Caki2 (cell line): ENCODE data around the gene DOCK3. TPM values are rescaled to one million over a fixed set of nuclear protein-coding genes. Genes with fewer than 3 reads are reported as not detected.
"Not testable (repeated sequence)": the region's sequence is repeated elsewhere in the genome, so short reads cannot be mapped to it uniquely, and the experiment has no call there.

Experiments
- DNase-seq: peaks from one replicate; pipeline ENCODE4 v3.0.0-alpha.2; 2015; ENCODE audit warnings: low read depth
- in situ Hi-C: cut with HindIII; loops from 2 replicates; pipeline ENCODE4 v1.10.0; 2016; ENCODE audit warnings: low sequenced_read_pairs, low pct_unique_long_range_greater_than_20kb, mixed read lengths
- total RNA-seq: library from RNA; depleted of rRNA; stranded (reverse); fragments of >200 nt; shearing (Covaris generic); gene quantifications from 2 replicates; pipeline ENCODE4 v1.2.3, GENCODE V29; 2014; ENCODE audit warnings: low replicate concordance

The DOCK3 gene
- total RNA-seq, 1 experiment from 2014 or later = 0.61 TPM

GRCh38 chr3:50743643-50744042, 68.9 kb downstream of the DOCK3 start:
- in situ Hi-C loops = no loop called here
- no peak for DNase-seq

DNA sequence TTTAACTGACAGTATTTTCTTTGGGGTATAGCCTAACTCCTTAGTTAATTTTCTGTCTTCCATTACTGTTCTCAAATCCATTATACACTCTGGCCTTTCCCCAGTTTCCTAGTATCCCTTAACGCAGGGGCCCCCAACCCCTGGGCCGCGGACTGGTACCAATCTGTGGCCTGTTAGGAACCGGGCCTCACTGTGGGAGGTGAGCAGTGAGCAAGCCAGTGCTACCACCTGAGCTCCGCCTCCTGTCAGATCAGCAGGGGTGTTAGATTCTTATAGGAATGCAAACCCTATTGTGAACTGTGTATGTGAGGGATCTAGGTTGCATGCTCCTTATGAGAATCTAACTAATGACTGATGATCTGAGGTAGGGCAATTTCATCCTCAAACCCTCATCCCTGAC, 75.1 kb downstream of the DOCK3 start:
- in situ Hi-C loops = no loop called here
- DNase-seq = no peak

- in situ Hi-C loops = no loop called here
These were observed 84.3 kb downstream of the DOCK3 start for GRCh38 chr3:50759015-50759414.

DNA sequence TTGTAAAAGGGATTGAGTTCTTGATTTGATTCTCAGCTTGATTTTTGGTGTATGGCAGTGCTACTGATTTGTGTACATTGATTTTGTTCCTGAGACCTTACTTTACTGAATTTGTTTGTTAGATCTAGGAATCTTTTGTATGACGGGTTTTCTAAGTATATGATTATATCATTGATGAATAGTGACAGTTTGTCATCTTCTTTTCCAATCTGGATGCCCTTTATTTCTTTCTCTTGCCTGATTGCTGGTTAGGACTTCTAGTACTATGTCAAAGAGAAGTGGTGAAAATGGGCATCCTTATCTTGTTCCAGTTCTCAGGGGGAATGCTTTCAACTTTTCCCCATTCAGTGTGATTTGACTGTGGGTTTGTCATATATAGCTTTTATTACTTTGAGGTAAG, 103.0 kb downstream of the DOCK3 start:
- in situ Hi-C loops = no loop called here
- DNase-seq = no peak

More at GRCh38 chr3:50759015-50759414, 84.3 kb downstream of the DOCK3 start:
- DNase-seq = no peak

- DNase-seq, in situ Hi-C loops: not testable (repeated sequence)
These were observed 107.0 kb downstream of the DOCK3 start for GRCh38 chr3:50781766-50782165.

DNA sequence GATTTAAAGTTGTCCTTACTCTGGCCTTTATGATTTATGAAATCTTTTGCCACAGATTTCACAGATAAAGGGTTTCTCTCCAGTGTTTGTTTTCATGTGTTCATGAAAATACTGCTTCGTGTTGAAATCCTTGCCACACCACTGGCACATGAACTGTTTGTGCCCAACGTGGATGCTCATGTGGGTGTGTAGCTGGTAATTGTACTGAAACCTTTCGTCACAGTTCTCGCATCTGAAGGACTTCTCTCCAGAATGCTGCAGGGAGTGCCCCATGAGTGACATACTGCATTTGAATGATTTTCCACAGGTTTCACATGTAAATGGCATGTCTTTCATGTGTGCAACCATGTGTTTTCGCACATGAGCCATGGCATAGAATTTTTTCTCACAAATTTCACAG, 111.9 kb downstream of the DOCK3 start:
- DNase-seq = no peak
- in situ Hi-C loops = no loop called here

DNA sequence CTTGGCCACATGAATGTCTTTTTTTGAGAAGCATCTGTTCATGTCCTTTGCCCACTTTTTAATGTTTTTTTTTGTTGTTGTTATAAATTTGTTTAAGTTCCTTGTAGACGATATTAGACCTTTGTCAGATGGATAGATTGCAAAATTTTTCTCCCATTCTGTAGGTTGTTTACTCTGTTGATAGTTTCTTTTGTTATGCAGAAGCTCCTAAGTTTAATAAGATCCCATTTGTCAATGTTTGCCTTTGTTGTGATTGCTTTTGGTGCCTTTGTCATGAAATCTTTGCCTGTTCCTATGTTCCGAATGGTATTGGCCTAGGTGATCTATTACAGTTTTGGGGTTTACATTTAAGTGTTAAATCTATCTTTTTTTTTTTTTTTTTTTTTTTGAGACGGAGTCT, 116.2 kb downstream of the DOCK3 start:
- in situ Hi-C loops, DNase-seq: not testable (repeated sequence)

DNA sequence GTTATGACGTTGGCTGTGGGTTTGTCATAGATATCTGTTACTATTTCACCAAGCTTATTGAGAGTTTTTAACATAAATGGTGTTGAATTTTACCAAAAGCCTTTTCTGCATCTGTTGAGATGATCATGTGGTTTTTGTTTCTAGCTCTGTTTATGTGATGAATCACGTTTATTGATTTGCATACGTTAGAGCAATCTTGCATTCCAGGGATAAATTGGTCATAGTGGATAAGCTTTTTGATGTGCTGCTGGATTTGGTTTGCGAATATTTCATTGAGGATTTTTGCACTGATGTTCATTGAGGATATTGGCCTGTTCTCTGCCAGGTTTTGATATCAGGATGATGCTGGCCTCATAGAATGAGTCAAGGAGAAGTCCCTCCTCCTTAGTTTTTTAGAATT, 117.8 kb downstream of the DOCK3 start:
- DNase-seq = no peak
- in situ Hi-C loops = no loop called here

GRCh38 chr3:50803805-50804204, 129.1 kb downstream of the DOCK3 start:
- DNase-seq, in situ Hi-C loops: not testable (repeated sequence)

GRCh38 chr3:50804376-50804775, 129.6 kb downstream of the DOCK3 start:
- in situ Hi-C loops, DNase-seq: not testable (repeated sequence)

DNA sequence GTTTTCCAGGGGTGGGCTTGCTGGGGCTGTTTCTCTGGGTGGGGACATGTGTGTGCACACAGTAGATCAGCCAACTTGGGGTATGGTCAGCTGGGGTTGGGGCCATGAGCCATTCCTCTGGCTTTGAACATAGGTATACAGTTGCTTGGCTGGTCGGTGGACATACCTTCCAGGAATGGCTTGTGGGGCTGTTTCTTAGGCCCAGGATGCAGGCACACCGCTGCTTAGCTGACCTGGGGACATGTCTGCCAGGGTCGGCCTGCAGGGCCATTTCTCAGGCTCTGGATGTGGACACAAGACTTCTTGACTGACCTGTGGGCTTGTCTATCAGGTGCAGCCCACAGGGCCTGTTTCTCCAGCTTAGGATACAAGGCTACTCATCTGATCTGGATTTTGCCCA, 130.6 kb downstream of the DOCK3 start:
- DNase-seq = no peak
- in situ Hi-C loops = no loop called here

GRCh38 chr3:50806031-50806430, 131.3 kb downstream of the DOCK3 start:
- no peak for DNase-seq
- in situ Hi-C loops = no loop called here

GRCh38 chr3:50806806-50807205, 132.1 kb downstream of the DOCK3 start:
- in situ Hi-C loops = no loop called here
- peak; percentile 24 for DNase-seq

DNA sequence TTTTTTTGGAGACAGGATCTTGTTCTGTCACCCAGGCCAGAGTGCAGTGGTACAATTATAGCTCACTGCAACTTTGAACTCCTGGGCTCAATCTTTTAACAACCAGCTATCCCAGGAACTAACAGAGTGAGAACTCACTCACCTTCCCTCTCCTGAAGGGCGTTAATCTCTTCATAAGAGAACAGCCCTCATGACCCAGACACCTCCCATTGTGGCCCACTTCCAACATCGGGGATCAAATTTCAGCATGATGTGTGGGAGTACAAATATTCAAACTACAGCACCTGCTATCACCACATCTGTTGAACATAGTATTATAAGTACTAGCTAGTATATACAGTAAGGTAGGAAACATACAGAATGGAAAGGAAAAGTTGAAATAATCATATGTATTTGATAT, 132.5 kb downstream of the DOCK3 start:
- peak; percentile 15 for DNase-seq
- in situ Hi-C loops = no loop called here

DNA sequence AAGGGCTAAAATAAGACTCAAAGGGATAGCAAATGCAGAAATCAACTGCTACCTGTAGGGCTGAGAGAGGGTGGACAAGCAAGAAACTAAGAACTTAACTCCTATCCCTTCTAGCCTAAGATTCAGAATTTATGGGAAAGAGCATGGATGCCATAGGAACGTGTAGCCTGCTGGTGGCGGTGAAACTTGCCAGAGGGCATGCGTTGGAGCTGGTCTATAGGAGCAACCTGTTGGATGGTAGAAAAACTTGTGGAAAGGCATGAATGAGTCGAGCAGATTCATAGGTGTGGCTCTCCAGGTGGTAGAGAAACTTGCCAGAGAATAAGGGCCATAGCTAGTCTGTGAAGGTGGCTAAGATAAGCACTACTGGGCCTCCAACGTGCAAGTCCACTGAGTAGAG, 137.2 kb downstream of the DOCK3 start:
- no peak for DNase-seq
- in situ Hi-C loops = no loop called here

- no peak for DNase-seq
These were observed 141.1 kb downstream of the DOCK3 start for GRCh38 chr3:50815844-50816243.

DNA sequence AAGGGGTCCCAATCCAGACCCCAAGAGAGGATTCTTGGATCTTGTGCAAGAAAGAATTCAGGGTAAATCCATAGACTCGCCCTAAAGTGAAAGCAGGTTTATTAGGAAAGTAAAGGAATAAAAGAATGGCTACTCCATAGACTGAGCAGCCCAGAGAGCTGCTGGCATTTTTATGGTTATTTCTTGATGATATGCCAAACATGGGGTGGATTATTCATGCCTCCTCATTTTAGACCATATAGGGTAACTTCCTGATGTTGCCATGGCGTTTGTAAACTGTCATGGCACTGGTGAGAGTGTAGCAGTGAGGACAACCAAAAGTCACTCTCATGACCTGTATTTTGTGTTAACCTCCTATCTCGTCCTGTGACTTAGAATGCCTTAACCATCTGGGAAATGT, 142.2 kb downstream of the DOCK3 start:
- DNase-seq = no peak
- in situ Hi-C loops = no loop called here

More at GRCh38 chr3:50815844-50816243, 141.1 kb downstream of the DOCK3 start:
- in situ Hi-C loops = no loop called here

GRCh38 chr3:50817756-50818529, 143.2 kb downstream of the DOCK3 start:
- DNase-seq = no peak
- in situ Hi-C loops = no loop called here

DNA sequence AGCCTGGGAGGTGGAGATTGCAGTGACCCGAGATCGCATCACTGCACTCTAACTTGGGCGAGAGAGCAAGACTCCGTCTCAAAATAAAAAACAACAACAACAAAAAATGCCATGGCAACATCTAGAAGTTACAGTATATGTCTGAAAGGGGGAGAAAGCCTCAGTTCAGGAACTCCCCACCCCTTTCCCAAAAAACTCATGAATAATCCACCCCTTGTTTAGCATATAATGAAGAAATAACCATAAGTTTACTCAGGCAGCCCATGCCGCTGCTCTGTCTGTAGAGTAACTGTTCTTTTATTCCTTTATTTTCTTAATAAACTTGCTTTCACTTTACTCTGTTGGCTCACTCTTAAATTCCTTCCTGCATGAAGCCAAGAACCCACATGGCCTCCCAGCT, 145.2 kb downstream of the DOCK3 start:
- in situ Hi-C loops = no loop called here
- no peak for DNase-seq

DNA sequence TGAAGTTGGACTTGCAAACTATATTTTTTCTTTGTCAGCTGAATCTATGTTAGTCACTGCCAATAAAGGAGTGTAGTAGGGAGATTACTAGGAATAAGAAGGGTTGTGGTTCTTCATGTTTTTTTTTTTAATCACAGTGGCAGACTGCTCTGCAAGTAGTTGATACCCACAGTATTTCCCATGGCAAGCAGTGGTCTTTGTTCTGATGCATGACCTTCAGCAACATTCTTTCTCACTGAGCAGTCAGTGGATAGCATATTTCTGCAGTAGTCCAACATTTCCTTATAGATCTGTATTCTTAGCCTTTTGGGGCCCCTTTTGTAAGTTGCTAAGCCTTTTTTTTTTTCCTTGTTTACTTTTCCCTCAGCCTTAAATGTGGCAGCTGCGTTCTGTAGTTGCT, 151.1 kb downstream of the DOCK3 start:
- no peak for DNase-seq
- in situ Hi-C loops = no loop called here
